Measurements from ENCODE around the gene IARS2. TPM values are rescaled to one million over a fixed set of nuclear protein-coding genes. Genes with fewer than 3 reads are reported as not detected.

IARS2 gene
- total RNA-seq, 1 donor from 2014 or later, result 72.8 TPM

- intact Hi-C loops (cut with micrococcal nuclease), result loop anchor here (5.0 kb wide), 1 partner anchor 132 kb away; no protein-coding TSS in a partner anchor
- peaks cover 17% of the 10 kb centered on the region for H3K4me1 Mint-ChIP-seq (ENCODE audit: low read depth)
- no peaks in the 10 kb centered on the region for H3K9me3 Mint-ChIP-seq
- H3K36me3 Mint-ChIP-seq (ENCODE audit: low read depth), result peaks cover 12% of the 10 kb centered on the region
- no peaks in the 10 kb centered on the region for H3K27me3 Mint-ChIP-seq (ENCODE audit: insufficient read depth)
- H3K4me3 Mint-ChIP-seq, result no peak overlapping the region
- no peak overlapping the region for H3K27ac Mint-ChIP-seq
- no peak for DNase-seq (ENCODE audit: low spot score)
These were observed 30.0 kb downstream of the IARS2 start for GRCh38 chr1:220123889-220124288.

GRCh38 chr1:220124542-220124941 is 30.6 kb downstream of the IARS2 start:
- H3K36me3 Mint-ChIP-seq (ENCODE audit: low read depth), result peaks cover 14% of the 10 kb centered on the region
- no peaks in the 10 kb centered on the region for H3K27me3 Mint-ChIP-seq (ENCODE audit: insufficient read depth)
- peaks cover 2% of the 10 kb centered on the region for H3K9me3 Mint-ChIP-seq
- H3K4me1 Mint-ChIP-seq (ENCODE audit: low read depth), result peaks cover 17% of the 10 kb centered on the region
- intact Hi-C loops (cut with micrococcal nuclease), result loop anchor here (5.0 kb wide), 1 partner anchor 132 kb away; no protein-coding TSS in a partner anchor
- DNase-seq (ENCODE audit: low spot score), result no peak
- no peak overlapping the region for H3K27ac Mint-ChIP-seq
- H3K4me3 Mint-ChIP-seq, result no peak overlapping the region

GRCh38 chr1:220127076-220127475 is 33.1 kb downstream of the IARS2 start:
- peaks cover 15% of the 10 kb centered on the region for H3K4me1 Mint-ChIP-seq (ENCODE audit: low read depth)
- H3K36me3 Mint-ChIP-seq (ENCODE audit: low read depth), result peaks cover 24% of the 10 kb centered on the region
- intact Hi-C loops (cut with micrococcal nuclease), result no loop called here
- no peaks in the 10 kb centered on the region for H3K27me3 Mint-ChIP-seq (ENCODE audit: insufficient read depth)
- H3K27ac Mint-ChIP-seq, result no peak overlapping the region
- no peak for DNase-seq (ENCODE audit: low spot score)
- H3K4me3 Mint-ChIP-seq, result no peak overlapping the region
- peaks cover 6% of the 10 kb centered on the region for H3K9me3 Mint-ChIP-seq

- H3K4me3 Mint-ChIP-seq, result no peak overlapping the region
- no peak overlapping the region for H3K27ac Mint-ChIP-seq
- intact Hi-C loops (cut with micrococcal nuclease), result no loop called here
- no peaks in the 10 kb centered on the region for H3K27me3 Mint-ChIP-seq (ENCODE audit: insufficient read depth)
- peaks cover 31% of the 10 kb centered on the region for H3K36me3 Mint-ChIP-seq (ENCODE audit: low read depth)
- DNase-seq (ENCODE audit: low spot score), result no peak
- H3K9me3 Mint-ChIP-seq, result peaks cover 6% of the 10 kb centered on the region
- peaks cover 3% of the 10 kb centered on the region for H3K4me1 Mint-ChIP-seq (ENCODE audit: low read depth)
These were observed 35.7 kb downstream of the IARS2 start for GRCh38 chr1:220129479-220130210.

- Mint-ChIP-seq H3K4me3 (no peak overlapping the region), H3K27me3 (ENCODE audit: insufficient read depth) (no peaks in the 10 kb centered on the region), H3K36me3 (ENCODE audit: low read depth) (peaks cover 26% of the 10 kb centered on the region), H3K9me3 (no peaks in the 10 kb centered on the region), H3K27ac (no peak overlapping the region), H3K4me1 (ENCODE audit: low read depth) (peaks cover 14% of the 10 kb centered on the region)
- intact Hi-C loops (cut with micrococcal nuclease), result no loop called here
- no peak for DNase-seq (ENCODE audit: low spot score)
These were observed 41.8 kb downstream of the IARS2 start for GRCh38 chr1:220135755-220136154.

GRCh38 chr1:220137019-220137786 is 43.3 kb downstream of the IARS2 start:
- Mint-ChIP-seq H3K4me1 (ENCODE audit: low read depth) (peaks cover 14% of the 10 kb centered on the region), H3K9me3 (no peaks in the 10 kb centered on the region), H3K27me3 (ENCODE audit: insufficient read depth) (no peaks in the 10 kb centered on the region), H3K36me3 (ENCODE audit: low read depth) (peaks cover 33% of the 10 kb centered on the region), H3K27ac (peak overlapping the region; percentile 29), H3K4me3 (no peak overlapping the region)
- no peak for DNase-seq (ENCODE audit: low spot score)
- intact Hi-C loops (cut with micrococcal nuclease), result no loop called here

- Mint-ChIP-seq H3K9me3 (no peaks in the 10 kb centered on the region), H3K4me3 (no peak overlapping the region), H3K4me1 (ENCODE audit: low read depth) (peaks cover 14% of the 10 kb centered on the region), H3K27ac (no peak overlapping the region), H3K36me3 (ENCODE audit: low read depth) (peaks cover 33% of the 10 kb centered on the region), H3K27me3 (ENCODE audit: insufficient read depth) (no peaks in the 10 kb centered on the region)
- intact Hi-C loops (cut with micrococcal nuclease), result no loop called here
- no peak for DNase-seq (ENCODE audit: low spot score)
These were observed 46.0 kb downstream of the IARS2 start for GRCh38 chr1:220139966-220140365.

GRCh38 chr1:220144051-220144450 is 50.1 kb downstream of the IARS2 start:
- no peaks in the 10 kb centered on the region for H3K27me3 Mint-ChIP-seq (ENCODE audit: insufficient read depth)
- intact Hi-C loops (cut with micrococcal nuclease), result no loop called here
- H3K27ac Mint-ChIP-seq, result no peak overlapping the region

GRCh38 chr1:220149742-220150141 is 55.8 kb downstream of the IARS2 start:
- intact Hi-C loops (cut with micrococcal nuclease), result no loop called here
- Mint-ChIP-seq H3K27ac (no peak overlapping the region), H3K4me3 (no peak overlapping the region), H3K36me3 (ENCODE audit: low read depth) (peaks cover 20% of the 10 kb centered on the region), H3K9me3 (no peaks in the 10 kb centered on the region), H3K4me1 (ENCODE audit: low read depth) (no peaks in the 10 kb centered on the region), H3K27me3 (ENCODE audit: insufficient read depth) (no peaks in the 10 kb centered on the region)
- no peak for DNase-seq (ENCODE audit: low spot score)

More at GRCh38 chr1:220144051-220144450, 50.1 kb downstream of the IARS2 start:
- DNase-seq (ENCODE audit: low spot score), result no peak
- Mint-ChIP-seq H3K36me3 (ENCODE audit: low read depth) (peaks cover 32% of the 10 kb centered on the region), H3K4me1 (ENCODE audit: low read depth) (no peaks in the 10 kb centered on the region), H3K9me3 (no peaks in the 10 kb centered on the region), H3K4me3 (no peak overlapping the region)

GRCh38 chr1:220151454-220151853 is 57.5 kb downstream of the IARS2 start:
- H3K4me3 Mint-ChIP-seq, result no peak overlapping the region
- peaks cover 22% of the 10 kb centered on the region for H3K36me3 Mint-ChIP-seq (ENCODE audit: low read depth)
- H3K9me3 Mint-ChIP-seq, result no peaks in the 10 kb centered on the region
- intact Hi-C loops (cut with micrococcal nuclease), result no loop called here
- DNase-seq (ENCODE audit: low spot score), result no peak
- H3K27ac Mint-ChIP-seq, result no peak overlapping the region
- H3K27me3 Mint-ChIP-seq (ENCODE audit: insufficient read depth), result no peaks in the 10 kb centered on the region
- peaks cover 3% of the 10 kb centered on the region for H3K4me1 Mint-ChIP-seq (ENCODE audit: low read depth)

- Mint-ChIP-seq H3K27me3 (ENCODE audit: insufficient read depth) (no peaks in the 10 kb centered on the region), H3K36me3 (ENCODE audit: low read depth) (peaks cover 30% of the 10 kb centered on the region), H3K4me1 (ENCODE audit: low read depth) (peaks cover 16% of the 10 kb centered on the region), H3K9me3 (no peaks in the 10 kb centered on the region), H3K27ac (no peak overlapping the region), H3K4me3 (no peak overlapping the region)
- intact Hi-C loops (cut with micrococcal nuclease), result no loop called here
- DNase-seq (ENCODE audit: low spot score), result no peak
These were observed 59.2 kb downstream of the IARS2 start for GRCh38 chr1:220153147-220153546.

GRCh38 chr1:220156620-220157146 is 62.8 kb downstream of the IARS2 start:
- no peak for DNase-seq (ENCODE audit: low spot score)
- H3K9me3 Mint-ChIP-seq, result no peaks in the 10 kb centered on the region
- H3K27me3 Mint-ChIP-seq (ENCODE audit: insufficient read depth), result no peaks in the 10 kb centered on the region
- peaks cover 41% of the 10 kb centered on the region for H3K36me3 Mint-ChIP-seq (ENCODE audit: low read depth)
- peak overlapping the region; percentile 18 for H3K27ac Mint-ChIP-seq
- intact Hi-C loops (cut with micrococcal nuclease), result no loop called here
- H3K4me3 Mint-ChIP-seq, result no peak overlapping the region
- H3K4me1 Mint-ChIP-seq (ENCODE audit: low read depth), result peaks cover 27% of the 10 kb centered on the region

GRCh38 chr1:220157738-220158137 is 63.8 kb downstream of the IARS2 start:
- no peak overlapping the region for H3K4me3 Mint-ChIP-seq
- no peak for DNase-seq (ENCODE audit: low spot score)
- intact Hi-C loops (cut with micrococcal nuclease), result no loop called here
- H3K27ac Mint-ChIP-seq, result no peak overlapping the region
- no peaks in the 10 kb centered on the region for H3K27me3 Mint-ChIP-seq (ENCODE audit: insufficient read depth)
- H3K9me3 Mint-ChIP-seq, result no peaks in the 10 kb centered on the region
- H3K36me3 Mint-ChIP-seq (ENCODE audit: low read depth), result peaks cover 41% of the 10 kb centered on the region
- peaks cover 27% of the 10 kb centered on the region for H3K4me1 Mint-ChIP-seq (ENCODE audit: low read depth)
